Lower lobe of right lung (tissue), 2 donors: Measurements from ENCODE around the gene TTC7B. TPM values are rescaled to one million over a fixed set of nuclear protein-coding genes. Genes with fewer than 3 reads are reported as not detected.

Experiments used
- ATAC-seq, 2 donors: fragments of 200-7000 bp; cut with Tn5 transposase; one replicate each; pipeline ENCODE4 v1.9.1; 2020 to 2022; ENCODE audit warnings: mild to moderate bottlenecking in 2 of 2, moderate library complexity in 2 of 2
- DNase-seq: peaks from one replicate; pipeline ENCODE4 v3.0.0-alpha.2; 2020
- H3K27ac ChIP-seq: fragments of 200-600 bp; one replicate; pipeline ENCODE4 v1.8.0; 2022
- H3K27me3 ChIP-seq: fragments of 200-600 bp; one replicate; pipeline ENCODE4 v1.8.0; 2022; ENCODE audit warnings: low read depth
- H3K36me3 ChIP-seq: fragments of 200-600 bp; one replicate; pipeline ENCODE4 v1.8.0; 2022; ENCODE audit warnings: mild to moderate bottlenecking
- H3K4me1 ChIP-seq: fragments of 200-600 bp; one replicate; pipeline ENCODE4 v1.8.0; 2022
- H3K4me3 ChIP-seq: fragments of 200-600 bp; one replicate; pipeline ENCODE4 v1.8.0; 2022; ENCODE audit warnings: mild to moderate bottlenecking
- H3K9me3 ChIP-seq: fragments of 200-600 bp; one replicate; pipeline ENCODE4 v1.8.0; 2022
- intact Hi-C: fragments of 100-400 bp; cut with DNase I; formaldehyde crosslinking; loops from one replicate; pipeline ENCODE4 v1.11.0; 2022
- total RNA-seq: library from RNA; stranded (reverse); fragmentation: NEBNext Ultra II Directional; extraction: Animal tissue kit (Norgen Biotek cat#: 25700); gene quantifications from one replicate; pipeline ENCODE4 v1.2.1, GENCODE V29; 2021
- TF ChIP-seq, protein P1 (sequence below): fragments of 200-600 bp; IDR thresholded peaks from one replicate; pipeline ENCODE4 v1.8.0; 2022; ENCODE audit warnings: antibody characterized with exemption, mild to moderate bottlenecking
- donor health status: DM: no; HTN: yes; CAD: no; lungs with severe emphysema.

The TTC7B gene
- total RNA-seq, 1 donor from 2014 or later, result 54.1 TPM

DNA sequence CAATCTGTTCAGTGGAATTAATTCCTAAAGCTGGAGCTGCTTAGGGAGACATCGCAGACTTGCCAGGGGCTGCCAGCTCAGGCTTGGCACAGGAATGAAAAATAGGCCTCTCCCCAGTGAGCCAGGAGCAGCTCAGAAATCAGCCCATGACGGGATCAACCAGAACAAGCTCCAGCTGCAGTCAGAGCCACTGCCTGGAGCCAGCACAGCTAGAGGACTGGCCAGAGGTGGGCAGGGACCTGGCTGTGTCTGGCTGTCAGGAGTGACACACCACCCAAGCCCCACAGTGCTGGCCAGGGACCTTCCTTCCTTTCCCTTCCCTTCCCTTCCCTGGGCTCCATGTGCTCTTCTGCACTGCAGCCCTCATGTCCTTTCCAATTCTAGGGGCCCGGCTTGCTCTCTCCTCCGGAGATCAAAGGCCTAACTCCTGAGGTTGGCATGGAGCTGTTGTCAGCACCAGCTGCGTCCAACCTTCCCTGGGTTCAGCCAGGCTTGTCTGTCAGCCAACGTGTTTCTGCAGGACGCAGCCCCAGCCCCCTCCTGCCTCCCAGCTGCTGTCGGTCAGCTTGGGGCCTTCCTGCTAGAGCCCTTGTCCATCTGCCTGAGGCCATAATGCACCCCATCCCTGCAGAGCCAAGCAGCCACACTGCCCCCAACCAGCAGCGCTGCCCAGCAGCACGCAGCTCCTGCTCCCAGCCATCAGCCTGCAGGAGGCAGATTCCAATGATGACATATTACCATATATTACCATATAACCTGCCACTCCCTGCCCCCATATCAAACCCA, 270.1 kb downstream of the TTC7B start:
- intact Hi-C loops, result no loop called here
- TF ChIP-seq, protein P1, sequence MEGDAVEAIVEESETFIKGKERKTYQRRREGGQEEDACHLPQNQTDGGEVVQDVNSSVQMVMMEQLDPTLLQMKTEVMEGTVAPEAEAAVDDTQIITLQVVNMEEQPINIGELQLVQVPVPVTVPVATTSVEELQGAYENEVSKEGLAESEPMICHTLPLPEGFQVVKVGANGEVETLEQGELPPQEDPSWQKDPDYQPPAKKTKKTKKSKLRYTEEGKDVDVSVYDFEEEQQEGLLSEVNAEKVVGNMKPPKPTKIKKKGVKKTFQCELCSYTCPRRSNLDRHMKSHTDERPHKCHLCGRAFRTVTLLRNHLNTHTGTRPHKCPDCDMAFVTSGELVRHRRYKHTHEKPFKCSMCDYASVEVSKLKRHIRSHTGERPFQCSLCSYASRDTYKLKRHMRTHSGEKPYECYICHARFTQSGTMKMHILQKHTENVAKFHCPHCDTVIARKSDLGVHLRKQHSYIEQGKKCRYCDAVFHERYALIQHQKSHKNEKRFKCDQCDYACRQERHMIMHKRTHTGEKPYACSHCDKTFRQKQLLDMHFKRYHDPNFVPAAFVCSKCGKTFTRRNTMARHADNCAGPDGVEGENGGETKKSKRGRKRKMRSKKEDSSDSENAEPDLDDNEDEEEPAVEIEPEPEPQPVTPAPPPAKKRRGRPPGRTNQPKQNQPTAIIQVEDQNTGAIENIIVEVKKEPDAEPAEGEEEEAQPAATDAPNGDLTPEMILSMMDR, result no peak
- Histone ChIP-seq H3K27ac (no peak overlapping the region), H3K4me1 (no peaks in the 10 kb centered on the region), H3K27me3 (no peaks in the 10 kb centered on the region), H3K4me3 (no peak overlapping the region), H3K36me3 (no peaks in the 10 kb centered on the region), H3K9me3 (no peaks in the 10 kb centered on the region)
- ATAC-seq, result peak in 1 of 2 donors; percentile 19
- peak; percentile 35 for DNase-seq

DNA sequence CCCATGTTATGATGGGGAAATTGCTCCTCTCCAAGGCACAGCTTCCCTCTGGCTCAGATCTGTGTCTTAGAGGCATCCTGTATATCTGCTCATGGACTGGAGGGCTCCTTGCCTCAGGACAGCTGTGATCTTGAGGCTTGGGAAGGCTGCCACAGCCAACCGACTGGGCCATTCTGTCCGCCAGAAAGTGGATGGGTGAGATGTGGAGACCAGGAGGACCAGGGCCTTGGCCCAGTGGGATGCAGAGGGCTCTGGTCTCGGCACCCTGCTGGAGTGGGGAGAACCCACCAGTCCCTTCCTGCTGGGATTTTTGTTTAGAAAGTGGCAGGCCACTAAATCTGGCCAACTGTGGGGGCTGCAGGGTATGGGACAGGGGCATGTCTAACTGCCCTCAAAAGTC, 270.8 kb downstream of the TTC7B start:
- no peak for ATAC-seq
- Histone ChIP-seq H3K4me3 (no peak overlapping the region), H3K27ac (no peak overlapping the region), H3K36me3 (no peaks in the 10 kb centered on the region), H3K27me3 (no peaks in the 10 kb centered on the region), H3K9me3 (no peaks in the 10 kb centered on the region), H3K4me1 (no peaks in the 10 kb centered on the region)
- no peak for DNase-seq
- intact Hi-C loops, result no loop called here
- TF ChIP-seq, protein P1, result no peak

DNA sequence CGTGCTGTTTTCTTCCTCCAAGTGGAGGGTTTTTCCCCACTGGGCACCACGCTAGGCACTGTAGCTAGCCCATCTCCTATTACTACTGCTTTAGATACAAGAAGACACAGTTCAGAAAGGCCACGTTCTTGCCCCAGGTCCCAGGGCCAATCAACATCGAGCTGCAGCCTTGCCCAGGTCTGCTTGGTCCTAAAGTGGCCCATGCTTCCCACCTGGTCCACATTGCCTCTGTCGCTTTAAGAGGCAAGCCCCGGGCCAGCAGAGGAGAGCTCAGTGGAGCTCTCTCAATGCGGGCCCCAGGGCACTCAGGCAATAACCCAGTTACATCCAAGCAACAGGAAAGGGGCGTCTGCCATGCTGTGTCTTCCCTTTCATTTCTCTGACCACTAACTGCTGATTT, 271.3 kb downstream of the TTC7B start:
- intact Hi-C loops, result no loop called here
- H3K4me1 ChIP-seq, result no peaks in the 10 kb centered on the region
- no peak overlapping the region for H3K4me3 ChIP-seq
- TF ChIP-seq, protein P1, result no peak
- peak; percentile 15 for DNase-seq
- H3K36me3 ChIP-seq, result peaks cover under 1% of the 10 kb centered on the region
- H3K27me3 ChIP-seq, result no peaks in the 10 kb centered on the region
- H3K27ac ChIP-seq, result no peak overlapping the region
- no peaks in the 10 kb centered on the region for H3K9me3 ChIP-seq
- no peak for ATAC-seq

DNA sequence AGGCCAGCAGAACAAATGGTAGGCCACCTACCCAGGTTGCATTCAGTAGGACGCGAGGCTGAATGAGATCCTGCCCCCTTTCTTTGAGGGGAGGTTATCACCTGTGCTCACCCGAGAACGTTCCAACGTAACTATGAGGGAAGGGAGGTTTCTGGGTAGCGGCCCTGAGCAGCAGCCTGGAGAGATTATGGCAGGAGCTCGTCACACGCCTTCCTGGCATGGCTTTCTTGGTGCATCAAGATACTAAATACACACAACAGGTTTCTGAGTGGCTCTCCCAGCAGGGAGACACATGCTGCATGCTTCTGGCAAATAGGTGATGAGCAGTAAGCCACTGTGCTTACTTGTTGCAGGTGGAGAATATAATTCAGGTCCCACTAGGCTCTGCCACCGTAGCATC, 271.7 kb downstream of the TTC7B start:
- ATAC-seq (no peak), DNase-seq (no peak)
- H3K4me3 ChIP-seq, result no peak overlapping the region
- no peaks in the 10 kb centered on the region for H3K4me1 ChIP-seq
- intact Hi-C loops, result no loop called here
- H3K36me3 ChIP-seq, result peaks cover 4% of the 10 kb centered on the region
- no peaks in the 10 kb centered on the region for H3K27me3 ChIP-seq
- no peaks in the 10 kb centered on the region for H3K9me3 ChIP-seq
- H3K27ac ChIP-seq, result no peak overlapping the region
- TF ChIP-seq, protein P1, result no peak

DNA sequence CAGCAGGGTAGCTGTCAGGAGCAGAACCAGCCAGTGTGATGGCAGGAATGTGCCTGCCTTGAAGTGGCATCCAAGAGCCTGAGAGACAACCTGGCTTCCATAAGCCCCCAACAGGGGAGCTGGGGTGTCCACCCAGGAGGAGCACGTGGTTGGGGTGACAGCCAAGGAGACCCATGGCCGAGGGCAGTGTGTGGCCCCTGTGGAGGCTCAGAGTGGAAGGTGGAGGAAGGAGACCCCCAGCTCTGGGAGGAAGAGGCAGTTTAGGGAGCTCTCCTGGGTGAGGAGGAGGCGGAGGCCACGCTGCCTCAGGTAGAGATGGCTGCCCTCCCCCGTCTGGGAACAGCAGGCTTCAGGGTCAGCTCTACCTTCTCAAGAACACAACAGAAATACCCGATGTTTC, 272.4 kb downstream of the TTC7B start:
- Histone ChIP-seq H3K4me1 (no peaks in the 10 kb centered on the region), H3K9me3 (no peaks in the 10 kb centered on the region), H3K27me3 (no peaks in the 10 kb centered on the region), H3K4me3 (no peak overlapping the region), H3K36me3 (peaks cover 4% of the 10 kb centered on the region), H3K27ac (no peak overlapping the region)
- TF ChIP-seq, protein P1, result no peak
- DNase-seq (peak; percentile 27), ATAC-seq (no peak)
- intact Hi-C loops, result no loop called here
